Measurements from ENCODE around the gene TRPC6.
"Not testable (repeated sequence)": the region's sequence is repeated elsewhere in the genome, so short reads cannot be mapped to it uniquely, and the experiment has no call there.

Gene TRPC6

GRCh38 chr11:101453682-101454081 is 130.1 kb downstream of the TRPC6 start:
- DNase-seq (ENCODE audit: low read depth) = no peak

GRCh38 chr11:101448881-101449442 is 134.8 kb downstream of the TRPC6 start:
- no peak for DNase-seq (ENCODE audit: low read depth)

- no peak for DNase-seq (ENCODE audit: low read depth)
Measured at GRCh38 chr11:101446726-101447125, 137.1 kb downstream of the TRPC6 start.

- no peak for DNase-seq (ENCODE audit: low read depth)
Measured at GRCh38 chr11:101446238-101446637, 137.6 kb downstream of the TRPC6 start.

DNA sequence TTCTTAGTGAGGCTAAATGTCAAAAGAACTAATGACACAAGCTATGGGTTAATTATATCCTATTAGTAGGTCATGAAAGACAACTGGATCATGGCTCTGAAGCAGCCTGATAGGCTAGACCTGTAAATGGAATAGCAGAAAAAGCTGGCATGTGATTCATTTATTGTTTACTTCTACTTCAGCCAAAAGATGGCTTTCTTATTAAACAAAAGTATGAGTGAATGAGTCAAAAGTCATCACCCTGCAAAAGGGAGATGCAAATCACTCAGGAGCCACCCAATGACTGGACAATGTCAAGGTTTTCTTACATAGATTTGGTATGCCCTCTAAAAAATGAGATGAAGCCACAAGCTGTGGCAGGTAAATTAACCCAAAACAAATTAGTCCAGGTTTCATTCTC is 138.0 kb downstream of the TRPC6 start:
- no peak for DNase-seq (ENCODE audit: low read depth)

DNA sequence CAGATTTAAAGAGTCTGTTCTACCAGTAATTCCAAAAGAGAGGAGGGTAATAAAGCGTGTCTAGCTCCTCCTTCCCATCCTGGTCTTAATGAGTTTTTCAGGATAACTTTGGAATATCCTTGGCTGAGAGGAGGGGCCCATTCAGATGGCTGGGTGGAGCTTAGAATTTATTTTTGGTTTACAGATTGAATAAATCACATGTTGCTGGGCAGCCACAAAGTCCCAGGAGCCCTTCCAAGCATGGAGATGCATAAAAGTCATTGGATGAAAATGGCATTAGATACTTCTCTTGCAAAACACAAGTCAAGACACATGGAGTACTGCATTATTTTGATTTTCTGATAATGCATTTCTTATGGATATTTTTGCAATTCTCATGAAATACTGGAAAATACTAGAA is 139.0 kb downstream of the TRPC6 start:
- DNase-seq (ENCODE audit: low read depth) = no peak

DNA sequence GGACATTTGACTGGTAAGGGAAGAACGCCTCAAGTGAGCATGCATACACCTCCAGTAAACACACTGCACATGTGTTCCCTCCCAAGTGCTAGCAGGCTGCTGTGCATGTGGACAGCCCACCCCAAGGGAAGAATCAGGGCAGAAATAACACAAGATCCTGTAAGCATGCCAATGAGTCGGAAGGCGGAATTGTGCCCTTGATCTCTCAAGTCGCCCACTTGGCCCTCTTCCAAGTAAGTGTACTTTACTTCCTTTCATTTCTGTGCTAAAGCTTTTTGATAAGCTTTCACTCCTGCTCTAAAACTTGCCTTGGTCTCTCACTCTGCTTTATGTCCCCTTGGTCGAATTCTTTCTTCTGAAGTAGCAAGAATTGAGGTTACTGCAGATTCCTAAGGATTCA is 139.6 kb downstream of the TRPC6 start:
- no peak for DNase-seq (ENCODE audit: low read depth)

DNA sequence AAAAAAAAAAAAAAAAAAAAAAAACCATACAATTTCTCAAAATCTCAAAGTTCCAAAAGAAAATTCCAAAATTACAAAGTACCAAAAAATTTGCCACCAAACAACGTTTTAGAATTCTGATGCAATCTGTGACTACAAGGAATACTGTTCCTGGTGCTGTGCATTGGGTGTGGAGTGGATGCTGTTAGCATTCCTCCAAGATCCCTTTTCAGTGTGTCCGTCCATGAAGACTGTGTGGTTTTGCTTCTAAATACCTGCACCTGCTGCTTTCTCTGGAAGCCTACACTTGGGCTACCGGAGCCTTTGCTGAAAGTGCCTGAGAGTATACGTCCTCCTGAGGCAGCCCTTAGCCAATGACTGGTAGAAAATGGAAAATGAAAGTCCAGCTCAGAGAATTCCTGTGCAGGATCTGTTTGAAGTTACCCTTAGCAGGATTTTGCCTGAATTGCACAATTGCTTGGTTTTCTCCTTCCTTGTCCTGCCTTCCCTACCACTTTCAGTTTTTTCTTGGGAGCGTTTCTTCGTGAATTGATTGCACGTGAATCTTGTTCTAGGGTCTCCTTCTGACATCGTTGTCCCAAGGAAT is 140.8 kb downstream of the TRPC6 start:
- DNase-seq (ENCODE audit: low read depth) = no peak

DNA sequence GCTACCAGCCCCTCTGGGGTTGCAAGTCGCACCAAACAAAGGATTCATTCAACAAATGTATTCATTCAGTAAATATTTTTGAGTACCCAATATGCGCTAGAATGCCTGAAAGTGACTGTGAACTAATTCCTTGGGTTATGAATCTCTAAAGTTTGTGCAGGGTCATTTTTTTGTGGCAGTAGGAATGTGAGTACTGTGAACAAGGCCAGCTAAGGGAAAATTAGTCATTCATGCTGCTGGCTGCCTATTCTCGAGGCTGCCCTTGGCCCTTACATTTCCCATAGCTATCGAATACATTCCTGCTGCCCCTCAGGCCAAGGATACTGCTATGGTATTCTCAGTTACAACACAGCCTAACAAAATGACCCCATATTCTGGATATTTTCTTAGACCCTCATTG is 141.6 kb downstream of the TRPC6 start:
- no peak for DNase-seq (ENCODE audit: low read depth)

DNA sequence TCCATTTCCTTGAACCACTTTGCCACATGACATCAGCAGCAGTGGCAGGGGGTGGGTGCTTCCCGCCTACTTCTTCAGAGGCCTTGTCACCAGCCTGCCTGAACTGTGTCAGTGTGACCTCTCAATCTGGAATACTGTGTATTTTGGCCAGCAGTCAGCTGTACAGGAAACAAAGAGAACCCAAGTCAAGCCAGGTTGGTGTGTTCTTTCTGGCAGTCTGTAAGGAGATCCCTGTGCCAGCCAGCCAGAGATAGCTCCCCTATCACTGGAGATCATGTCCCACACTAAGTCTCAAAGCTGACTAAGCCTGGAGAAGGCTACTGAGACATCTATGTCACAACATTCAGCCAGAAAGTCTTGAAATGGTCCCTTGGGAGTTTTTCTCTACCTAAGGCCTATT is 142.1 kb downstream of the TRPC6 start:
- DNase-seq (ENCODE audit: low read depth) = no peak

- DNase-seq (ENCODE audit: low read depth) = no peak
Measured at GRCh38 chr11:101439488-101439887, 144.3 kb downstream of the TRPC6 start.

GRCh38 chr11:101438708-101439107 is 145.1 kb downstream of the TRPC6 start:
- DNase-seq (ENCODE audit: low read depth) = not testable (repeated sequence)

DNA sequence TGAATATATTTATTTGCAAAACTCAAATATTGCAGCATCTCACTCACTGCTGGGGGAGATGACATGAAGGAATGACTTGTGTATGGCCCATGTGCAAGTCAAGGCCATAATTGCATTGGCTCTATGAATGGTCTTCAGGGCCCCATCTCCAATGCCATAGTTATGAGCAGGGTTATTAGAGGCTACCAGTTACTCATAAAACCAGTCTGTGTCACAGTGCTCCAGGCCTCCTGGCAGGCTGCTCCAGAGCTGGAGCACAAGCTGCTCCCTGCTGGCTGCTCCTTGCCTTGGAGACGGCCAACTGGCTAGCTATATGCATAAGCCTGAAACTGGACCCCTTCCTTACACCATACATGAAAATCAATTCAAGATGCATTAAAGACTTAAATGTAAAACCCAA is 145.7 kb downstream of the TRPC6 start:
- no peak for DNase-seq (ENCODE audit: low read depth)

DNA sequence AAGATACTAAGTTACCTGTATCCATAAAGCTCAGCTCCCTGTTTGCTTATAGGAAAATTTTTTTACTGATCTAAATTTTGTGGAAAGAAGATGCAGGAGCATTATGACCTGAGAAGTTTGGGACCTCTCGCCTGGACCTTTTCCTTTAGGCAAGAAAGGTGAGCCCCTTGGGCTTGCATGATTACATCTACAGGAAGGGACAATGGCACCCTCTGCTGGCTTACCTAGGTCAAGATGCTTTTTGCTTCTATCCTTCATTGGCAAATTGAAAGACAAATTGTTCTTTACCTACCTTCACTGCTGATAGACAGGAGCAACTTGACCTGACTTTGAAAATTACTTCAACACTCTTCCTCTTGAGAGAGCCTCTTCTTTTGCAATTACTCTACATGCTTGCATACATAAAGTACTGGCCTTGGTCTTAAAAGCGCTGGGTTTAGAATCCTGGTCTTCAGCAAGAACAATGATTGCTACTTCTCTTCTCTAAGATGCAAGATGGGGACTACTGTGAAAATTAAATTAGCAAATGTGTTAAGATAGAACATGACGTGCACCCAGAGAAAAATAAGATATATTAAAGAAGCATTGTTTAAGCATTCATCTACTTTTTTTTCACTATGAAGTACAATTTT is 147.2 kb downstream of the TRPC6 start:
- DNase-seq (ENCODE audit: low read depth) = no peak

DNA sequence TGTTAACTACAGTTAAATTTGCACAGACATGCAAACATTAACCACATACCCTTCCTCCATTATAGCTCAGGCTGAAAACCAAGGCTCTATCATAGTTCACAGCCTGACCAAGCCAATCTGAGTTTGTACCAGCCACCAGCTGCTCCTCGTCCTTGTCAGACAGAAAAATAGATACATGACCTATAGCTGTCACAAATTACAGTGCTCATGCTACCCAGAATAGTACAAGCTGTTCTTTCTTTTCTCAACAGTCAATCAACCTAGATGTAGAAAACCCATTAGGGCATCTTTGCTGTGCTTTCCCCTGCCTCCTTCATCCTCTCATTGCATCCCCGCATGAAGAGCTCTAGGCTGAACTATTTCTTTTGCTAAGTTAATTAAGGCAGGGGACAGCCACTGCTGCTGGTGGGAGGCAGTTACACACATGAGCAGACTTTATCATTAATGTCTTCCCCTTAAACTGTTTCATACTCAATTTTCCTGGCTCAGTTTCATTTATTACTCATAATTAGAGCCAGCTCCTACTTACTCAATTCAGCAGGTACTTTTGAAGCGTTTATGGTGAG is 148.3 kb downstream of the TRPC6 start:
- DNase-seq (ENCODE audit: low read depth) = no peak

DNA sequence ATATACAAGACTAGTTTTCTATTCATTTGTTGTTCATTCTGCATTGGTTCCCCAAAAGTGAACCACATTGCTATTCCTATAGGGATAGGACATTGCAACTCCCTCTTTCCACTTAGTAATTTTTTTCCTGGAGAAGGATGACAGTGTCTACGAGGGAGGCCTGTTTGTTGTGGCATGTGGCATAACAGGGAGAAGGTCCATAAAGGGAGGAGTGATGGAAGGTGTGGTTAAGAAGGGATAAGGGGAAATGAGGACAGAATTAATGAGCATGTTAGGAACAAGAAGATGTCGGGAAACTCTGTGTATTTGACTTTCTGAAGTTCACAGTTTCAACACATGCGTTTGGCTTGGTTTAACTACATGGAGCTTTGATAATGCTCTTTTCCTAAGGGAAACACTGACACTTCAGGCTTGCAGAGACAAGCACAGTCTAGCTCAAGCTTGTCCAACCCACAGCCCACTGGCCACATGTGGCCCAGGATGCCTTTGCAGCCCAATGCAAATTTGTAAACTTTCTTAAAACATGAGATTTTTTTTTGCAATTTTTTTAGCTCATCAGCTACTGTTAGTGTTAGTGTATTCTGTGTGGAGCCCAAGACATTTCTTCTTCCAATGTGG is 149.7 kb downstream of the TRPC6 start:
- no peak for DNase-seq (ENCODE audit: low read depth)

GRCh38 chr11:101433151-101433550 is 150.7 kb downstream of the TRPC6 start:
- DNase-seq (ENCODE audit: low read depth) = no peak

DNA sequence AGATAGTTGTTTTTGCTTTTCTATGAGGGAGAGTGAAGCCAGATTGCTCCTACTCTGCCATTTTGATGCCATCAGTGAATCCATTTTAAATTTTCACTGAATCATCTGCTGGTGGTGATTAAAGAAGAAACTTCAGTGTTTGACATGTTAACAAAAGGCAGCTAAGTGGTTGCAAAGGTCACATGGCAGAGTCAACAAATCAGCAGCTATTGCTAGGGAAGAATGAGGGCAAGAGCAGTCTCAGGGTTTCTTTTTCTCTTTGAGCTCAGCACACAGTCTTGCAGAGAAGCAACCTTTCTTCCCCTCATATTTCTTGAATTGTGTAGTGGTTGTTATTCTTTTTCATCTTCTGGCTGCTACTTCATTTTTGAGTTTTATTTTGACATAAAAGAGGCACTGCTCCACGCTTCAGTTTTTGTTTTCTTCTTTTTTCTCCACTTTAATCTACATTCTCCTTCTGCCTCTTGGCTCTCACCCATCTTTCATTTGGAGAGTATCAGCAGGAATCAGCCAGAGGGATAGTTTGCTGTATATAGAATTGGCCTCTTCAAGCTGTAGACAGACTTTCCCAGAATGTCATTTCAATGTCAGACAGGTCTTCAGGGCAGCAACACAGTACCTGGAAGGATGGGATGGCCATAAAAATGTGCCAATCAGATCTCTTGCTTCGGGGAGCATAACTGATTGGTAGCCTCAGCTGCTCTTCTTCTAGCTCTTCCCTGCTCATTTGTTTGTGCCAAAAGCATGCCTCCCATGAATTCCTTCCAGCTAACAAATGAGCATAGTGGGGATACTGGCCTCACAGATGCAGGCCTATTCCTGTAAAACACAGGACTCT is 153.9 kb downstream of the TRPC6 start:
- no peak for DNase-seq (ENCODE audit: low read depth)

DNA sequence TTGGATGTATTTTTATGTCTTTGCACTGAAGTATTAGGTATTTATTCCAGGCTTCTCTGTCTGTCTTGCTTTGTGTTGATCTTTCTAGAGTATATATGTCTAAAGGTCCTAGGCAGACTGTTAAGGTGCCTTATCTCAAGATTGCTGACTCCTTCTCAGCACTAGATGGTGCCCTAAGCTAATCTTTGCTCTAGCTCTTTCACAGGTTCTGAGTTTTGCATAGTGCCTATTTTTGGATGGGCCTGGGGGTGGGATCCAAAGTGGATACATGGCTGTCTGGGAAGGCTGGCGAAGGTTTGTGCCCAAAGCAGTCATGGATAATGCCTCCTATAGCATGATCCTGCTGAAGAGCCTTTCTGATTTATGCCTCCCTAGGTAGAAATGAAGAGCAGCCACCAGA is 154.9 kb downstream of the TRPC6 start:
- no peak for DNase-seq (ENCODE audit: low read depth)

DNA sequence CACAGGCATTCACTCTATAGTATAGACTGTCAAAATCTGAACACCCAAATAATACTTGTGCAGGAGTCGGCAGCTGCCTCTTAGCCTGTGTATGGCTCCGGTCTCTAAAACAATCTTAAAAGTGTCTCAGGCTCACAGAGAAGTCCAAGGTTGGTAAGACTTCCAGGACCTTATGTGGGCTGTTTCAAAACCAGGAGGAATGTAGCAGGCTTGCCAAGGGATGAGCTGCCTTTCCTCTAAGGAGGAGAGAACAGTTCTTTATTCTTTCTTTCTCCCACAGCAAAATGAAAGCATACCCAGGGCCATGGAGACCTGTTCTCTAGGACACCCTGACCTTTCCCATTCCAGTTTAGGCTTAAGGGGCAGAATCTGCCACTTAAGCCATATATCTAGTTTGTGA is 176.5 kb downstream of the TRPC6 start:
- DNase-seq (ENCODE audit: low read depth) = no peak
